DMS 273 (cell line): Measurements from ENCODE around the gene TRAF3.

Experiments used
- DNase-seq: peaks from one replicate; lab custom pipeline; 2025; ENCODE audit not compliant: unreplicated experiment; lab: John Stamatoyannopoulos, UW

TRAF3 gene

DNA sequence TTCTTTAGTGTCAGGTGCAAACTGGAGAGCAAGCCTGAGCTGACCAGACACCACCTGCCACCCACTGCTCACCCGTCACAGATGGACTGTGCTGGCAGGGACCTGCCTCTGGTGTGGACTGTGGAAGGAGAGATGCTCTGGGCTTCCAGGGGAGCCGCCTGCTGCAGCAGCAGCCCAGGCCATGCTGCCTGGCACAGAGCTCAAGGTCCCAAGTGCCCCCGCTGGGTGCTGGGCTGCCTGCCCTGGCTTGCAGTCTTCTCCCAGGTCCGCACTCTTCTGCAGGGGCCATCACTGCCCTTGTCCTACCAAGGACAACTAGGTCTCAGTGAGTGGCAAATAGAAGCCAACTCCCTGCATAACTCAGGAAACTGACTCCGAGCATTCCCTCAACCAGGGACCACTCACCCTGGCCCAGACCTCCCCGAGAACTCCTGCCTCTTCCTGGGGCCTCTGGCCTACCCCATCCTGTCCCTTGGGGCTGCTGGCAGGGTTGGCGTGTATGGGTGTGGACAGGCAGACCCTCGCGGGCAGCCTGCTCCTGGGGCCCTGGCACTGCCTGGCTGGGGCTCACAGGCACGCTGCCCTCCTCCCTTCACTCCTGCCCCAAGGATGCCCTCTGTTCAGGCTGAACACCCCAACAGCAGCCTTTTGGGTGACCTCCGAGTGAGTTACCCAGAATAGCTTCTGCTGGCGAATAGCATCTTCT is 154.5 kb downstream of the TRAF3 start:
- DNase-seq = no peak

DNA sequence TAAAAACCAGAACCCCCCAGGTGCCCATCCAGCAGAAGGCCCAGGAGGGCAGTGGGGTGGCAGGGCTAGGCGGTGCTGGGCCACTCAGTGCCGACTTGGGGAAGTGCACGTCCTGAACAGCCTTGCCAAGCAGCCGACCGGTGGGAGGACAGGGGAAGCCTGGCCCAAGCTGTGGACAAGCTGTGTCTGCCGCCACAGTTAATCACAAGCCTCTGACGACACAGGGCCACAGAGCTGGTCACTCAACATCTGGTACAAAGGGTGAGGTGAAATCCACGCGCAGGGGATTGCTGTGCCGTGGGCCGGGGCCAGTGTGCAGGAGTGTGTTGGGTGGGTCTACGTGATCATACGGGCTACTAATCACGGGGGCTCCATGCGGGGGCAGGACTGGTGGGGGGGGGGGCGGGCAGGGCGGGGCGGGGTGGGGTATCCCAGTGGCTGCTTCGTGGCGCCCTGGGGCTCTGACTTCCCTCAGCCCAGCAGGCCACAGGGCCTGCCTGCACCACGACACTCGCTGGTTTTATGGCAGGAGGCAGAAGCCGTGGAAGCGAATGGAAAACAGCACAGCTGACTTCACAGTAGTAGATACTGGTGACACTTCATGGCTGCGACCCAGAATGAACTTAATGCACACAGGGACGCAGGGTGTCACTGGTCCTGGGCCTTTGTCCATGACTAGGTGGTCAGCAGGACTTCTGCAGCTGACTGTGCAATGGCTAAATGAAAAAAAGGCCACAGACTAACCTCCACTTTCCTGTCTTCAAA is 155.4 kb downstream of the TRAF3 start:
- DNase-seq = no peak

DNA sequence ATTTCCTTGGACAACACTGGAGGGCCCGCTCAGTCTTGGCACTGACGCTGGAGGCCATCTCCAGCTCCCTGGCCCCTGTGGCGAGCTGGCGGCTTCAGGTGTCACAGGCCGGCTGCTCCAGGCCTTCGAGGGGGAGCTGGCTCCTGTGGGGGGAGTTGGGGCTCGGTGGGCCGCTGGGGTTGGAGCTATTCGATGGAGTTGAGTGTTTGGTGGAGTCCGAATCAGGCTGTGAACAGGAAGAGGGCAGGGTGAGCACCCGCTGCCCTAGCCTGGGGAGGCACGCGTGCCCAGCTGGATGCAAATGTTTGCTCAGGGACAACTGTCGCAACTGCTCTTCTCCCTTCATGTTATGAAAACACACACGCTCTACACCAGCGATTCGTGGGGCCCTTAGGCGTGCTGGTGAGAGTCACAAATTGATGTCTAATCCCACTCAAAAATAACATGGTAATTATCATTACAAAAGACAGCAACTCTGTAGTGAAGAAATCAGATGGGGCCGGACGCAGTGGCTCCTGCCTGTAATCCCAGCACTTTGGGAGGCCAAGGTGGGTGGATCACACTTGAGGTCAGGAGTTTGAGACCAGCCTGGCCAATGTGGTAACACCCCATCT is 156.5 kb downstream of the TRAF3 start:
- DNase-seq = no peak

DNA sequence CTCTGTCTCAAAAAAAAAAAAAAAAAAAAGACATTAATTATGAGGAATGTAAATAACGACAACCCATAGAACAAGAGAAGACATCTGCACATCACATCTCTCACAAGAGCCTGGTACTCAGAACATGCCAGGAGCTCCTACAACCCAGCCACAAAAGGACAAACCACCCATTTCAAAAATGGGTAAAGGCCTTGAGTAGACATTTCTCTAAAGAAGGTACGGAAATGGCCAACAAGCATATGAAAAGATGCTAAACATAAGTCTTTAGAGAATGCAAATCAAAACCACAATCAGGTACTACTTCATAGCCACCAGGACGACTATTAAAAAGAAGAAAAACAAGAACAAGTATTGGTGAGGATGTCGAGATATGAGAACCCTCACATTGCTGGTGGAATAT is 158.5 kb downstream of the TRAF3 start:
- no peak for DNase-seq

DNA sequence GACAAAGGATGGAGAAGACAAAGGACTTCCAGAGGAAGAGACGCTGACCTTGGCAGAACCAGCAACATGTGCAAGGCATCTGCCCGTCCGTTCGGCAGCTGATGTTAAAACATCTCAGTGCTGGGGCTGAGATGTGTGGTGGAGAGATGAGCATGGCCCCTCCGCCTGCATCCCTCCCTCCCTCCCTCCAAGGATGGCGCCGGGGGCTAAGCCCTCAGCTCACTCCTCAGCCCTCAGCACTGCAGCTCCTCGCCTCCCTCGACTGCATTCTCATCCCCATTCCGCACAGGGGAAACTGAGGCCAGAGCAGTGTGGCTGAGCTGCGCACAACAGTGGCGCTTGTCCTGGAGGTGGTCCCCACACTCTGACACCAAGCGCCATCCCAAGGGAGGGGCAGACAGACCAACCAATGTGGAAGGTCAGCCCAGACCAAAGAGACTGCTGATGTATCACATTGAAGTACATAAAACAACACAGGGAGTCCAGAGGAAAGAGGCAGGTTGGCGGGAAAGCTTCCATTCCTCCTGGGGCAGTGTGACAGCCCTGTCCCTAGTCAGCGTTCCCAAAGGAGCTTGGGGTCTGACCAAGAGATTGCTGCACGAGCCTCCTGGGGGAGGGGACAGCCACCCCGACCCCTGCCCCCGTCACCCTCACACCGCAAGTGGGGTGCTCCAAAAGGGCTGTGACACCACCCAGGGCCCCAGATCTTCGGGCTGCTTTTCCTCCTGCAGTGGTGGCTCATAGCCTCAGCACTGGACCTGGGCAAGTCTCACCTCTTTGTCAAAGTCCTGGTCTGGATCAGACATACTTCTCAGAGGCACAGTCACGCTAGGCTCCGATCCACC is 160.3 kb downstream of the TRAF3 start:
- DNase-seq = no peak

DNA sequence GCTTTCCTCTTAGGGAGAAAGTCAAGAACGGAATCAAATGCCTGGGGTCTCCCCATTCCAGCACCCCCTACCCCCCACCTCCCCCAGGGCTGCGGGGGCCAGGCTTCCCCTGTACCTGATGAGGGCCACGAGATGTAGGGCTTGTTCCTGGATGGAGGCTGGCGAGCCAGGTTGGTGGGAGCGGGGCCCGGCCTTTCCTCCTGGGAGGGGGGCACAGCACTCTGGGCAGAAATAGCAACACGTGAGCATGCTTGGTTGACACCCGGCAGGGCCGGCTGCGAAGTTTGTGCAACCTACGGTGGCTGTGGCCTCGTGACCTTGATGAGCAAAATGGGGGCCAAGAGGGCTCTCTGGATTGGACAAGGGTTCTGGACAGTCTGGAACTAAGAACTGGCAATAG is 160.9 kb downstream of the TRAF3 start:
- DNase-seq = no peak

DNA sequence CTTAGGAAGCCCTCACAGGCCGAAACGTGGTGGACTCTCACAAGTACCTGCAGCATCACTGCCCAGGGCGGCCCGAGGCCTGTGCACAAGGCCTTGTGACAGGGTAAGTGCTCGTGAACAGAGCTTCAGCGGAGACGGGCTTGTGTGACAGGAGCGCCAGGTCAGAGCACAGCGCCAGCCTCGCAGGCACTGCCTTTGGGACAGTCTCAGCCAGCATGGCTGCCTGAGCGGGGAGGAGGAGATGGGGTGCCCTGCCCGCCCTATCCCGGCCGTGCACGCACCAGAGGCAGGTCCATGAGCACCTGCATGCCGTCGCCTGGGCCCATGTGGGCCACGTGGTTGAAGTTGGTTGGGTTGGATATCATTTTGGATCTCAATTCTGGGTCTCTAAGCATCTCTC is 162.1 kb downstream of the TRAF3 start:
- no peak for DNase-seq

DNA sequence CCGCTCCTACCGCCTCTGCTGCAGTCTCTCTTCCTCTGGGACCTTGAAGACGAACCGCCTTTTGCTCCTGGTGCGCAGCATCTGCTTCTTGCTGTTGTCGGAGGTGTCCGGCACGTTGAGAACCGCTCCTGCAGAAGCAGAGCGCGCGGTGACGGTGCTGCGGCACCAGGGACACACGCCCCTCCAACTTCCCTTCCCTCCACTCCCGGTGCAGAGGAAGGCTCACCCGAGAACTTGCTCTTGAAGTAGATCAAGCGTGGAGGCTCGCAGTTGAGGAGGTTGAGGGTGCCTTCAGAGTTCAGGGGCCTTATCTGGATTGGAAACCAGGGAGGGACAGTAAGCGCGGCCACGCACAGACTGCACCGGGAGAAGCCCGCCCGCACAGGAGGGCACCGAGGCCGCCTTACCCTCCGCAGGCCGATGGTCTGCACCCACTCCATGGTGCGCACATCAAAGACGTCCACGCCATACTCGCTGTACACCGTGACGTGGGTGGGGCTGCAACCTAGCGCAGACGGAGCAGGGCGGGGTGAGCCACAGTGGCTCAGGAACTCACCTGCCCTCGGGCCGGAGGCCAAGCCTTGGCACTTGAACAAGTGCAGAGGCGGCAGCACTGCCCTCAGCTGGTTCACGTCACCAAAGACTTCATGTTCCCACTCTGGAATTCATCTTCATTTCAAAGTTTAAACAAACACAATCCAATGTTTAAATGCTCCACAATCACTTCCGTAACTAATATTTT is 162.7 kb downstream of the TRAF3 start:
- DNase-seq = no peak

DNA sequence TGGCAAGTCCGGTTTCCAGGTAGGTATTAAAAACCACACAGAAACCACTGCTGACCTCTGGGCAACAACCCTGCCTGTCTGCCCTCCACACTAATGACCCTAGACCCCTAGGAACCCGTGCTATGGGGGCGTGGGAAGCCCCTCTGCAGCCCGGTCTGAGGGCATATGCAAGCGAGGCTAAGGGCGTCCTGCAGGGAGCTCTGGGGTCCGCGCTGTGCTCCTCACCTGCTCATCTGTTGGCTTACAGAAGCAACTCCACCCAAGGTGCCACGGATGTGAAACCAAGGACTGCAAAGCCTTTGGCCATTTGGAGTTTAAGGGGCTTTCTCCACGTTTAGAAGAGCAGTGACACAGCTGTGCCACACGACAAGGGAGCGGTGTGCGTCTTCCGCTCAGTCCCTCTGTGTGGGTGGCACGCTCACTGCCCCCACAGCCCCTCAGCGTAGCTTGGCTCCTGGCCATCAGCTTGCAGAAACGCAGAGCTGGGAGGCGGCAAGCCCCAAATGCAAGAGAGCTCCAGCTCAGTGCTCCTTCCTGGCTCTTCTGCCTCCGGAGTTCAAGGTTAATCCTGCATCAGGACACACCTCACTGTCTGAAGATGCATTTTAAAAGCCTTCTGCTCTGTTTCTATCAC is 163.6 kb downstream of the TRAF3 start:
- DNase-seq = no peak

DNA sequence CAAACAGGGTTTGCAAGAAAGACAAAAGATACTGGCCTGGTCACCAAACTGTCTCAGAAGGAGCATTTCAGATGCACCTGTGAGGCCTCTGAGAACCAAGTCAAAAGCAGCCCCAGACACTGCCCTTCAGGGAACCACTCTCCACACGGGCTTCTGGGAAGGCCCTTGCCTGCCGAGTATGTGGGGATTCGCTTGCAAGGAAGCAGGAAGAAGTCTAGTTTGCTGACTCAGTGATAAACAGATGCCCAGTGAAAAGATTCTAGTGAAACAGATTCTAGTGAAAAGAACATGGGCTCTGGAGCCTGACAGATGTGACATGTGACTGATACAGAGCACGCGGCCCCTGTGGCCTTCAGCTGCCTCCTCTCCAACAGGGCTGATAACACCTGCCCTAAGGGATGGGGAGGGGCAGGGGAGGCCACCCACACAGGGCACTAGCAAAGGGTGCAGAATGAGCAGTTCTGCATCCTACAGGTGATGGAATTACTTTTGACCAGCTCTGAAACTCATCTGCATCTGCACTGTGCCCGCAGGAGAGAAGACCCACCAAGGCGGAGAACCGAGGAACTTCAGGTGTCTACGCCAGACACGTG is 164.3 kb downstream of the TRAF3 start:
- no peak for DNase-seq

DNA sequence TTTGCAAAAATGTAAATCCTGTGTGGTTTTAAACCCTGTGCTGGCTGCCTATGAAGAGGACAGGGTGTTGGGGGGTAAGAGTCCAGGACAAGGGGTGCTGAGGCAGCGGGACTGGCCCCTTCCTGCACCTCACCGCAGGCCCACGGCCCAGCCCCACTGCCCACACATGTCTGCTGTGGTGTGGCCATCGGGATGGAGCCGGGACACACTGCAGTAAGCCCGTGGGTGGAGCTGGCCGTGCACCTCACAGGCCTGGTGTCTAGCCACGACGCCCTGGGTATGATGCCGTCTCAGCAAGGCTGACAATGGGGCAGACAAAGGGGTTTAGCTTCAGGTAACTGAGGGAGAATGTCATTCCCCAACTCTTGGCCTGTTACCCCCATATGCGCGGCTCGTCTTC is 164.8 kb downstream of the TRAF3 start:
- no peak for DNase-seq

DNA sequence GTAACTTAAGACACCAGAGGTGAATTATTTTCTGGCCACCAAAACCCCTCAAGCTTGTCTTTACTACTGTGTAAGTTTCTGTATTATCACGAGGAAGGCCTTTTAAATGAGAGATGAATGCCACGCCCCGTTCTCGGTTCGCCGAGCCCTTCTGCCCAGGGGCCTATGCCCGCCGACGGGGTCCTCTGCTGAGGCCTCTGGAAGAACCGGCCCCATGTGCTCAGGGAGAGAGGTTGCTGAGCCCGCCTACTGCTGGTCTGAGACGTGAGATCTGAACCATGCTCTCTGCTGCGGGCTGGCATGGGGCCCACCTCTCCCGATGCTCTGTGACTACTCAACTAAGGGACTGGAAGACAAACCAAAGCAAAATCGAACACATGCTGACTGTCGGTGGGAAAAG is 166.2 kb downstream of the TRAF3 start:
- DNase-seq = no peak

DNA sequence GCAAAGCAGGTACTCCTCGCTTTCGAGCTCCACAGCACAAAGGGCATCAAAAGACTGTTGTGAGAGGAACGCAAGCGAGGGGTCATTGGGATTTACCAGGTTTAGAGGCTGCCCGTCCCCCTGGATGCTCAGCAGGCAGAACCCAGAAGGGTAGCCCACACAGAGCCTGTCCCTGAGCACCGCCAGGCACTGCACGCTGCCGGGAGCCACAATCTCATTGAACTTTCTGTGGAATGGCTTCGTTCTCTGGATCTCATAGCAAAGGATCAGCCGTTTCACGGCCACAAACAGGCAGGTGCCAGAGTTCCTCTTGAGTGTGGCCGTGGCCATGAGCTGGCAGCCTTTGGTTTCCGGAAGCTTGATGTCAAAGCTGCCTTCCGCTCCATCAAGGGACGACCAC is 166.7 kb downstream of the TRAF3 start:
- DNase-seq = no peak

DNA sequence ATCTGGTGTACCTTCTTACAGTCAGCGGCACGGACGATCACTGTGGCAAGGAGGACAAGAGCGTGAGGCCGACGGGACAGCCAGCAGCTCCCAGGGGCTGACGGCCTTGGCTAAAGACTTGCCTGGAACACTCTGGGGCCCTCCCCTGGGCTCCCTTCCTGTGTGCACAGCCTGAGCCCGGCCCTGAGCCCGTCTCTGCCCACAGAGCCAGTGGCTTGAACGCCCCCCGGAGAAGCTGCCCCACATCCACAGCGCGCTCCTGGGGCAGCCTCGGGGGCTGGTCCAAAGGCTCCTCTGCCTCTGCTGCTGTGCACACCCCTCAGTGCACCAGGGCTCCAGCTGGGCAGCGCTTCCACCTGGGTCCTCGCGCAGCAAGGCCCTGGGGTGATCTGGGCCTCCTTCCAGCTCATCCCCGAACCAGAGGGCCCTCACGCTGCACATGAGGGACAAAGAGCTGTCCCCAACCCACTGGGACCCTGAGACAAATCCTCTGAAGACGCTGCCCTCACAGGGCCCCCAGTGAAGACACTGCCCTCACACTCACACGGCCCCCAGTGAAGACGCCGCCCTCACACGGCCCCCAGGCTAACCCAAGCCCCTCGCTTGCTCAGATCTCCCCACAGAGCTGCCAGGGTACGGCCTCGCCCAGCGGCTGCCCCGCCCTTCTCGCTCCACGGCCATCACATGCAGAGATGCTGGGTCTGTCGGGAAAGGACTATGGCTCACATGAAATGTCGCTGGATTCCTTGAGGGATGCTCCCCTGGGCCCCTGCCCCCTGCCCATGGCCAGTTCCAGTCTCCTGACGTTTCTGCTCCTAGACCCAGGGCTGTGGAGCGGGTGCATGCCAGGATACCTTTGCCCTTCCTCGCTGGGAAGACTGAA is 167.4 kb downstream of the TRAF3 start:
- DNase-seq = no peak

DNA sequence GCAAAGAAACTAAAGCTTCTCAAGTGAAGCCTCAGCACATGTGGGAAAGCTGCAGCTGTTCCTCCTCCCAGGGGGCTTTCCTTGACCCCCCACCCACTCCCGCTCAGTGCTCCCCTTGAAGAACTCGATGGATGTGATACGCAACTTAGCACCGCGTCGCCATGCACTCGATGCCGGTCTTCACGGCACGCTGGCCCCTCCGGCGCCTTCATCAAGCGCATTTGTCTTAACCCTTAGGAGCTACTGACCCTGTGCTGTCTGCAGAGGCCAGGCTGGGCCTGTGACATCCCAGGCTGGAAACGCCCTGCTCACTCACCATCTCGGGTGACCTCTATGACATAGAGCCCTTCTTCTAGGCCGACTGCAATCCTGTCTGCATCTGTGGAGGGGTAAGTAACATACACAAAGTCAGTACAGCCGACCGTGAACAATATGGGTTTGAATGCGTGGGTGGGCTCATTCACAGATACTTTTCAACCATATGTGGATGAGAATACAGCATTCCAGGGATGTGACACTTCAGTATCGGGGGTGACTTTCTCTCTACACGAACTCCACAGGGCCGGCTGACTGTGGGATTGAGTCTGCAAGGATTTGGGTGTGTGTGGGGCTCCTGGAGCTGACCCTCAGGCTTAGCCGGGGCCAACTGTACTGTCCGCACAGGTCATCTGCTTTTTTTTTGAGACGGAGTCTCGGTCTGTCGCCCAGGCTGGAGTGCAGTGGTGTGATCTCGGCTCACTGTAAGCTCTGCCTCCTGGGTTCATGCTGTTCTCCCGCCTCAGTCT is 168.3 kb downstream of the TRAF3 start:
- DNase-seq = no peak

DNA sequence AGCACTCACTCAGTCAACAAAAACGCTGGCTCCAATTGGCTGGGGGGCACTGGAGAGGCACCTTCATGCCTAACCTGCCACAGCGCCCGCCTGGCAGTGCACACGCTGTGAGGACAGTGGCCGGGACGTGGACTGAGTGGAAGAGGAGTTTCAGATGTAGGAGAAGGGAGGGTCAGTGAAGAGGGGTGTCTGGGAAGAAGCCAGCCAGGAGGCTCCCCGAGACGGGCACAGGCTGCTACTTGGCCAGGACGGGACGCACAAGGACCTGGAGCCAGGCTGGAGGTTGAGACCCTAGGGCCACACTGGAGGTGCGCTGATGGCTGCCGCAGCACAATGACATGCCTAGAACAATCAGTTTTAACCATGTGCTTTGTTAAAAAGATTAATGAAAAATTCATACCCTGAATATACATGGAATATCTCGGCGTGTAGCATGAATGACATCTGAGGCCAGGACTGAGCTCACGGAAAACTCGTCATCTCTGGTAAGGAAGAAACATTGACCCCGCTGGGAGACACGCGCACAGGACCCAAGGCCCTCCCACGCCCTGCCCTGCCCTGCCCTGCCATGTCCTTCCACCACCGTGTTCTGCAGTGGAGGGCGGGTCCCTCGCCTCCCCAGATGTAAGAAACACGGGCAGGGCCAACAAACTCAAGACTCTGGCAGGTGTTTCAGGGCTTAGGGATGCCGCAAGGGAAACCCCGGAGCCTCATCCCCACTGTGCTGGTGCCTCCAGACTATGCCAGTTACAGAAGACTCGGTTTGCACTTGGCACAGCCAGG is 170.3 kb downstream of the TRAF3 start:
- DNase-seq = no peak

DNA sequence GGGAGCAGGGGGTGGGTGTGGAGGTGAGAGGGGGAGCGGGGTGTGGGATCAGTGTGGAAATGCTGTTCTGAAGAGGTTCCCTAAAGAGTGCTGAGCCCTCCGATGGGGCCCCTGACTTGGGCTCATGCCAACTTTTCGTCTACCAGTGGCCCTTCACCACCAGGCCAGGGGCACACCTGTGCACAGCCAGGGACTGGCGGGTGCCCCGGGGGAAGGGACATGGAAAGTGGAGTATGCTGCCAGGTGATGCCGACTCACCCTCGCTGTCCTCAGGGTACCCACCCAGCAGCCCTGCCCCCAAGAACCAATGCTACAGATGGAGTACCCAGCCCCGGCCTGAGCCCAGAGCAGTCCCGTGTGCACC is 171.4 kb downstream of the TRAF3 start:
- no peak for DNase-seq
